DMS153 treated with DMSO at 0.1 percent for 48 hours (cell line): Measurements from ENCODE around the gene CD247.

Experiments
- DNase-seq: peaks from one replicate; lab custom pipeline; 2025; ENCODE audit not compliant: unreplicated experiment; lab: John Stamatoyannopoulos, UW

CD247 gene

GRCh38 chr1:167463875-167464575 is 54.3 kb downstream of the CD247 start:
- DNase-seq: no peak

GRCh38 chr1:167463080-167463479 is 55.2 kb downstream of the CD247 start:
- DNase-seq: no peak

- no peak for DNase-seq
Observed at GRCh38 chr1:167462341-167462740, 56.0 kb downstream of the CD247 start.

GRCh38 chr1:167460836-167461235 is 57.5 kb downstream of the CD247 start:
- no peak for DNase-seq

GRCh38 chr1:167457936-167458584 is 60.3 kb downstream of the CD247 start:
- DNase-seq: no peak

- DNase-seq: no peak
Observed at GRCh38 chr1:167456926-167457325, 61.4 kb downstream of the CD247 start.

GRCh38 chr1:167456524-167456923 is 61.8 kb downstream of the CD247 start:
- no peak for DNase-seq

- DNase-seq: no peak
Observed at GRCh38 chr1:167455786-167456446, 62.4 kb downstream of the CD247 start.

- peak; percentile 32 for DNase-seq
Observed at GRCh38 chr1:167454894-167455785, 63.2 kb downstream of the CD247 start.

- no peak for DNase-seq
Observed at GRCh38 chr1:167454304-167454893, 63.9 kb downstream of the CD247 start.

GRCh38 chr1:167453123-167453522 is 65.2 kb downstream of the CD247 start:
- DNase-seq: no peak

GRCh38 chr1:167452483-167452882 is 65.8 kb downstream of the CD247 start:
- DNase-seq: no peak

GRCh38 chr1:167450843-167451242 is 67.5 kb downstream of the CD247 start:
- DNase-seq: no peak

- no peak for DNase-seq
Observed at GRCh38 chr1:167447521-167448136, 70.7 kb downstream of the CD247 start.

GRCh38 chr1:167446966-167447365 is 71.4 kb downstream of the CD247 start:
- DNase-seq: no peak

GRCh38 chr1:167443757-167444156 is 74.6 kb downstream of the CD247 start:
- DNase-seq: no peak

GRCh38 chr1:167442854-167443565 is 75.3 kb downstream of the CD247 start:
- DNase-seq: no peak

GRCh38 chr1:167442142-167442848 is 76.0 kb downstream of the CD247 start:
- peak; percentile 88 for DNase-seq

GRCh38 chr1:167441222-167441621 is 77.1 kb downstream of the CD247 start:
- DNase-seq: no peak
